Endothelial cell (in vitro differentiated cells): ENCODE results near the gene BRINP2. TPM values are rescaled to one million over a fixed set of nuclear protein-coding genes. Genes with fewer than 3 reads are reported as not detected.

Source experiments
- DNase-seq: peaks from one replicate; pipeline ENCODE4 v3.0.0; 2021; ENCODE audit warnings: low spot score
- H3K27ac Mint-ChIP-seq: one replicate; pipeline ENCODE4 v1.8.0; 2021; ENCODE audit warnings: mixed read lengths, inconsistent platforms; ENCODE audit not compliant: unreplicated experiment
- H3K27me3 Mint-ChIP-seq: one replicate; pipeline ENCODE4 v1.8.0; 2021; ENCODE audit warnings: mild to moderate bottlenecking, moderate library complexity, mixed read lengths, inconsistent platforms; ENCODE audit not compliant: unreplicated experiment
- H3K36me3 Mint-ChIP-seq: one replicate; pipeline ENCODE4 v1.8.0; 2021; ENCODE audit warnings: mild to moderate bottlenecking, low read depth, mixed read lengths, inconsistent platforms; ENCODE audit not compliant: unreplicated experiment
- H3K4me1 Mint-ChIP-seq: one replicate; pipeline ENCODE4 v1.8.0; 2021; ENCODE audit warnings: mild to moderate bottlenecking, mixed read lengths, inconsistent platforms; ENCODE audit not compliant: unreplicated experiment
- H3K4me3 Mint-ChIP-seq: one replicate; pipeline ENCODE4 v1.8.0; 2021; ENCODE audit warnings: mild to moderate bottlenecking, mixed read lengths, inconsistent platforms; ENCODE audit not compliant: unreplicated experiment
- H3K9me3 Mint-ChIP-seq: one replicate; pipeline ENCODE4 v1.8.0; 2021; ENCODE audit warnings: mixed read lengths, inconsistent platforms; ENCODE audit not compliant: unreplicated experiment
- CTCF ChIP-seq: fragments of 200-600 bp; sonication (generic); IDR thresholded peaks from one replicate; pipeline ENCODE4 v1.5.0; 2021; ENCODE audit warnings: antibody characterized with exemption; ENCODE audit not compliant: unreplicated experiment
- total RNA-seq: library from RNA; stranded (reverse); fragmentation: NEBNext Ultra II Directional; extraction: Animal tissue kit (Norgen Biotek cat#: 25700); gene quantifications from one replicate; pipeline ENCODE4 v1.2.1, GENCODE V29; 2021; ENCODE audit not compliant: unreplicated experiment

The BRINP2 gene
- total RNA-seq, 1 donor from 2014 or later = 0.59 TPM

- H3K36me3 Mint-ChIP-seq = no peaks in the 10 kb centered on the region
- no peak for TF ChIP-seq CTCF
- peaks cover 4% of the 10 kb centered on the region for H3K4me1 Mint-ChIP-seq
- no peaks in the 10 kb centered on the region for H3K27me3 Mint-ChIP-seq
- no peak for DNase-seq
- H3K9me3 Mint-ChIP-seq = no peaks in the 10 kb centered on the region
- no peak overlapping the region for H3K27ac Mint-ChIP-seq
- no peak overlapping the region for H3K4me3 Mint-ChIP-seq
Measured at GRCh38 chr1:177238967-177239366, 68.2 kb downstream of the BRINP2 start.

DNA sequence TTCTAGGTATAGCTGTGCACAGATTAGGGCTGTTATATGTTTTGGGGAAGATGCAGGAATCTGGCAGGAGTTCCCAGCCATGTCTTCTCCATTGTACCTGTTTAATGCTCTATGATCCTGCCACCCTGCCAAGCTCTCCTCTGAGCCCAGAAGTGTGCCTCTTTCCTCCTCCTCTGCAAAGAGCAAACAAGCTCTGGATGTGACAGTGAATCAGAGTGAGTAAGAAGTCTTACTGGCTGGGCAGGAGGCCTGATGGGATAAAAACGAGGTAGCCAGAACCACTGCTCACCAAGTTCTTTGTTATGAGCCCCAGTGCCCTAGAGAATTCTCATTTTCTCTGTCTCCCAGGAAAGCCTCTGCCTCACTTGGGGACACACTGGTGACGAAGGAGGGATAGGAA lies 69.0 kb downstream of the BRINP2 start:
- H3K4me3 Mint-ChIP-seq = no peak overlapping the region

DNA sequence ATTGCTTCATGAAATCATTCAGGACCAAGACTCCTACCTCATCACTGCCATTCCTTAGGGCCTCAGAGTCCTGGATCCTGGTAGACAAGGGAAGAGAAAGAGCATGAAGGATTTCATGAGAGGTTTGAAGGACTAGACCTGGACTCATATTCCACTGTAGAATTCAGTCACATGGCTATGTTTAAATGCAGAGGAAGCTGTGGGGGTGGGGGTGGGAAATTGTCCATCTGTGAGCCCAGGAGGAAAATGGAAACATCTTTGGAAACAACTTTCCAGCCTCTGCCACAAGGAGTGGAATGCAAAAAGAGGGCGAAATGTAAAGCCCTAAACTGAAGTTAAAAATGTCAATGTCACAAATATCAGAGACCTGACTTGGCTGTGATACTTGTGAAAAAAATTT lies 73.0 kb downstream of the BRINP2 start:
- peaks cover 2% of the 10 kb centered on the region for H3K27me3 Mint-ChIP-seq
- no peak overlapping the region for H3K27ac Mint-ChIP-seq
- H3K4me1 Mint-ChIP-seq = no peaks in the 10 kb centered on the region
- no peak overlapping the region for H3K4me3 Mint-ChIP-seq
- DNase-seq = no peak
- no peak for TF ChIP-seq CTCF
- no peaks in the 10 kb centered on the region for H3K36me3 Mint-ChIP-seq
- H3K9me3 Mint-ChIP-seq = no peaks in the 10 kb centered on the region

More for the DNA sequence above, 69.0 kb downstream of the BRINP2 start:
- DNase-seq = no peak
- Mint-ChIP-seq H3K9me3 (no peaks in the 10 kb centered on the region), H3K27ac (no peak overlapping the region), H3K27me3 (no peaks in the 10 kb centered on the region), H3K4me1 (peaks cover 4% of the 10 kb centered on the region), H3K36me3 (no peaks in the 10 kb centered on the region)
- no peak for TF ChIP-seq CTCF

DNA sequence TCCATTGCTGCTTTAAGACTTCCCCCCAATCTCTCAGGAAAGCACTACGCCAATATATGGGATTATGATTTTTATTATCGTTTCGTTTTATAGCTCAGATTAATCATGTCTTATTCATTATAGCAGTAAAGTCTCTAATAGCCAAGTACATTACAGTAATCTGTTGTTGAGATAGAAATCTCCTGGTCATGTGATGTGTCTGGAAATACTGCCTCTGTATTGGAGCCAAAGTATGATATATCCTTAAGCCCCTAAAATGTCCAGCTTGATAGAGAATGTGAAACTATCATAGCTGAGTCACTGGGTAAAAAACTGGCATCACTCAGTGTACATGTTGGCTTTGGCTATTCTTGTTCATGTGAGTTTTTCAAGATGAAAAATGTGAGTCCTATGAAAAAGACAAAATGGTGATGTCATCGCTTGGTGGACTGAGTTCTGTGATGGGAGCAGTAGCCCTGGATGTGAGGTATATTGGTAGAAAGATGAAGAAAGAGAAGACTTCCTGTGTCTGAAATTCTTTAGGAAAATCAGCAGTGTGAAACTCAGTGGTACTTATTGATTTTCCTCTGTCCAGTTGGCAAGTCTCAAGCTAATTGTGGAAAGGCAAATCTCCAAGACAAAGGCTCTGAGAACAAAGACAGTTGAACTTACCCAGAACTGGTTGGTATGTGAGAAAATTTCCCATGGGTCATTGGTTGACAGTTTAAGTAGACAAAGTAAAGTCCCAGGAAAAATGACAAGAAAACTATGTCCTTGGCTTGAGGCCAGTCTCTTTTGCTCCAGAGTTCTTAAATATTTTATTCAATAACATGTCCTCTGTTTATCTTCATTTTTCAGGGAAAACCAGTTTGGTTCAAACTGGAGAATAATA lies 76.2 kb downstream of the BRINP2 start:
- Mint-ChIP-seq H3K27me3 (peaks cover 2% of the 10 kb centered on the region), H3K27ac (no peak overlapping the region), H3K9me3 (no peaks in the 10 kb centered on the region), H3K36me3 (no peaks in the 10 kb centered on the region), H3K4me1 (no peaks in the 10 kb centered on the region), H3K4me3 (no peak overlapping the region)
- DNase-seq = no peak
- no peak for TF ChIP-seq CTCF

- Mint-ChIP-seq H3K36me3 (no peaks in the 10 kb centered on the region), H3K4me3 (no peak overlapping the region), H3K4me1 (no peaks in the 10 kb centered on the region), H3K27ac (no peak overlapping the region), H3K9me3 (no peaks in the 10 kb centered on the region), H3K27me3 (peaks cover 2% of the 10 kb centered on the region)
- no peak for TF ChIP-seq CTCF
- no peak for DNase-seq
Measured at GRCh38 chr1:177247623-177248176, 76.9 kb downstream of the BRINP2 start.
